Activated T-cell treated with anti-CD3 and anti-CD28 coated beads, Interleukin-2, amount 50 U/mL, for 48 hours (primary cell): Measurements from ENCODE around the gene NRM.
"Not testable (repeated sequence)": the region's sequence is repeated elsewhere in the genome, so short reads cannot be mapped to it uniquely, and the experiment has no call there.

Experiments
- DNase-seq, 2 experiments: peaks; one replicate each; pipeline ENCODE4 v3.0.0-alpha.2; 2020

NRM gene

DNA sequence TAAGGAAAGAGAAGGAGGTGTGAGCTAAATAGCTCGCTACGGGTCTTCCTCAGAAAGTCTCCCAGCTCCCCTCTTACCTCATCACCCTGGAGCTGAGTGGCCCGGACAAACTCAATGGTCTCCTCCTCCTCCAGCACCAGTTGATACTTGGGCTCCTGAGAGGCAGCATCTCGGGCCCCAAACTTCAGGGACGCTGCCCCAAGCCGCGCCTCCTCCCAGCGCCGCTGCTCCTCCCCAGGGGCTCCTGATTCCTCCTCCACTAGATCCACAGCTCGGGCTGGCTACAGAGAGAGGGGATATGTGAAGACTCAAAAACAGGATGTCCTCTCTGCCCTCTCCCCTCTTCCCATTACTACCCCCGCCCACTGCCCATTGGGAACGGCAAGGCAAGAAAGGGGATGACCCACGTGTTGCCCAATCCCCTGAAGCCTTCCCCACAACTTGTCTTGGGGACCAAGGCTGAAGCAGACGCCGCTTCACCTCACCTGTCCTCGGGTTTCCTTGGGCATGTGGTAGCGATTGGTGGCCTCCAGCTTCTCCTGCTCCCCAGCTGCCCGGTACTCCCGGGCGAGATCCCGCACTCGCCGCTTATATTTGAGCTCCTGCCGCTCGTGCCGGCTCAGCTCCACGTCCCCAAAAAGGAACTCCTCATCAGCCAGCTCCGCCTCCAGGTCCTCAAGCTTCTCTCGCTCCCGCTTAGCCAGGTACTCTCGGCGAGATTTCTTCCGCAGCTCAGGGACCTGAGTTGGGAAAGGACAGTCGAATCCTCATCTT lies 25.6 kb downstream of the NRM start:
- DNase-seq: no peak

DNA sequence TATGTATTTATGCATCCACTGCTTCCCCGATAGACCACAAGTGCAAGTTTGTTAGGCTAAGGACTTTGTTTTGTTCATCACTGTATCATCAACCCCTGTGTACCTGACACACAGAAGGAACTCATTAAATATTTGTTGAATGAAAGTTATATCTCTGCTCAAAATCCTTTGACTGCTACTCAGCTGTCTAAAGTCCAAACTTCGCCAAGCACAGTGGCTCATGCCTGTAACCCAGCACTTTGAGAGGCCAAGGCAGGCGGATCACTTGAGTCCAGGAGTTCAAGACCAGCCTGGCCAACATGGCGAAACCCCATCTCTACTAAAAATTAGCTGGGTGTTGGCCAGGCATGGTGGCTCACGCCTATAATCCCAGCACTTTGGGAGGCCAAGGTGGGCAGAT lies 32.9 kb downstream of the NRM start:
- not testable (repeated sequence) for DNase-seq

DNA sequence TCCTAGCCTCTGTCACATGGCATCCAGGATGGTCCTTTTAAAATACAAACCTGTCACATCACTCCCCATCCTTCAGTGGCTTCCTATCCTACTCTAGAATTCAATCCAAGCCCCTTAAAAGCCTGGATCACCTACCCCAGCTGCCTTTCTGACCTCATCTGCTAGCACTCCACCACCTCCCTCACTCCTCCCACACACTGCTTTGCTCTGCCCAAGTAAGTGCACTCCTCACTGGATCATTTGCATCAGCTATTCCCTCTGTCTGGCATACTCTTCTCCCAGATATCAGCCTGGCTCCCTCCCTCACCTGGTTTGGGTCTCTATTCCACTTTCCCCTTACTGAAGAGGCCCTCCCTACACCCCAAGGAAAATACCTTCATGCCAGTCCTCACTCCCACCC lies 33.3 kb downstream of the NRM start:
- no peak for DNase-seq

DNA sequence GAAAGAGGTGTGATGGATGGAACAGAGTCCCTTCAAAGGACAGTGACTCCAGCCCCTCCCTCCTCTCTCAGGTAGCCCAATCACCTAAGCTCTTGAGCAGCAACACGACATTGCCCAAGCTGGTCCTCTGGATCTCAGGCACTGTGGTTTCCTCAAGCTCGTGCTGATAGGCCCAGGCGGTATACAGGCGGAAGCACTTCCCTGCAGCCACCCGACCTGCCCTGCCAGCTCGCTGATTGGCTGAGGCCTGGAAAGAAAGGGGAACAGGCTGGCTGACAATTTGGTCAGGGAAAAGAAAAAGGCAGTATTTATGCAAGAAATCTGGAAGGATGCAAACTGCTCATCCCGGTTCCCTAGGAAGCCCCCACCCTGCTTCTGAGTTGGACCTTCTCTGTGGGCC lies 34.3 kb downstream of the NRM start:
- DNase-seq: no peak

DNA sequence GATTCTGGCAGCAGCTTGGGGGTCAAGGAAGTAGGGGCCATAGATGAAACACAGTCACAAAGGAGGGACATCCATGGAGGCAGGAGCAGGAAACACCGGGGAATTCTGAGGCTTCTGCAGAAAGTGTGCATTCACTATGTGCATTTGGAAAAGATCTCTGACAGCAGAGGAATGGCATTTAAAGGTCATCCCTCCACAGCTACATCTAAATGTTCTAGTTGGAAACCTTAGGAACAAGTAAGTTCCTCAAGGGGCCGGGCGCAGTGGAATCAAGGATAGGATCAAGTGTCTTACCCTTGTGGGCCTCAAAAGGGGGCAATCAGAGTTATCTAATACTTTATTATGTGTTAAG lies 35.1 kb downstream of the NRM start:
- no peak for DNase-seq

DNA sequence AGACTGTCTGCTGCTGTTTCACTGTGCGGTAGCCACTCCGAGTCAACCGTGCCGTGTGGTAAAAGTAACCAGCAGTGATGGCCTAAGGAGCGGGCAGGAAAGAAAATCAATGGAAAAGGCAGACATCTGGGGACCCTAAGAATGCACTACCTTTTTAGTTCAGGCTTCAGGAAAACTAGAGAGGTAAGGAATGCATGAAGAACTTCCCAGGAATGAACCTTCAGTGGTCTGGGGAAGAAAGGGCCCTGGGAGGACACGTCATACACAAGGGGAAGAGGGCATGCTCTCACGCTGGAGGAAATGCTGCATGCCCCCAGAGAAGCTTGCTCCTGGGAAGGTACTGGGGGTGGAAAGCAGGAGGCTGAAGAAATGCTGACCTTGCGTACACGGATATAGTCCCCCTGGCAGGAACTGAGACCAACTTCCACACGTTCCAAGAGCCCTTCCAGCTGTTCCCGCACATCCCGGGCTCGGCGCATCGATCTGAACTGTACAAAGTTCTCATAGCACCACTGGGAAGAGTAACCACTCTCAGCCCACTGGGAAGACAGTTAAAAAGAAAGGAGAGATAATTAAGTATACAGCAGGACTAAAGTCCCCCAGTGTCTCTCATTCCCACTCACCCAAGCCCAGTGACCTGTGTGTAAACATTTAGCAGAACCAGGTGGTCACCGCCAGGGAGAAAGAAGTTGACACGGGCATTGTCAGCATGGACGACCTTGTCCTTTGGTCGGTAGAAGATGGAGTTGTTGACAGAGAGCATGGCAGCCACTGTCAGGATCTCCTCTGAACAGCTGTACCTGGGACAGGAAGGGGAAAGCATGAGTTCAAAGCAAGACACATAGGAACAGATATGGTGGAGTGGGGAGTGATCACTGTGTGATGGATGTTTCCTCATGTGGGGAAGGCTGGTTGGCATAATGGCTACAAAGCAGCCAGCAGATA lies 35.7 kb downstream of the NRM start:
- DNase-seq: no peak

DNA sequence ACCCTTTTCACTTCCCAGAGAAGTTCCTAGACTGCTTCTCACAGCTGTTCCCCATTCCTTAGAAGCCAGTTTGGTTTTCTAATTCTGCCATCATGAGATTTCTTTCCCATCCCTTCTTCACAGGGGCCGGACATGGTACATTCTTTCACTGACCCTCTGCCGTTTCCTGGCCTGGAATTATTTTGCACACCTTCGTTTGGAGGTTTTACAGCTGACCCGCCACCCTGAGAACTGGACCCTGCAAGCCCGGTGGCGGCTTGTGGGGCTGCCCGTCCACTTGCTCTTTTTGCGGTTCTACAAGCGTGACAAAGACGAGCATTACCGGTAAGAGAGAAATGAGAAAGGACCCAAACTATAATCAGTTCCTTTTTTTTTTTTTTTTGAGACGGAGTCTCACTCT lies 39.6 kb downstream of the NRM start:
- DNase-seq: no peak

DNA sequence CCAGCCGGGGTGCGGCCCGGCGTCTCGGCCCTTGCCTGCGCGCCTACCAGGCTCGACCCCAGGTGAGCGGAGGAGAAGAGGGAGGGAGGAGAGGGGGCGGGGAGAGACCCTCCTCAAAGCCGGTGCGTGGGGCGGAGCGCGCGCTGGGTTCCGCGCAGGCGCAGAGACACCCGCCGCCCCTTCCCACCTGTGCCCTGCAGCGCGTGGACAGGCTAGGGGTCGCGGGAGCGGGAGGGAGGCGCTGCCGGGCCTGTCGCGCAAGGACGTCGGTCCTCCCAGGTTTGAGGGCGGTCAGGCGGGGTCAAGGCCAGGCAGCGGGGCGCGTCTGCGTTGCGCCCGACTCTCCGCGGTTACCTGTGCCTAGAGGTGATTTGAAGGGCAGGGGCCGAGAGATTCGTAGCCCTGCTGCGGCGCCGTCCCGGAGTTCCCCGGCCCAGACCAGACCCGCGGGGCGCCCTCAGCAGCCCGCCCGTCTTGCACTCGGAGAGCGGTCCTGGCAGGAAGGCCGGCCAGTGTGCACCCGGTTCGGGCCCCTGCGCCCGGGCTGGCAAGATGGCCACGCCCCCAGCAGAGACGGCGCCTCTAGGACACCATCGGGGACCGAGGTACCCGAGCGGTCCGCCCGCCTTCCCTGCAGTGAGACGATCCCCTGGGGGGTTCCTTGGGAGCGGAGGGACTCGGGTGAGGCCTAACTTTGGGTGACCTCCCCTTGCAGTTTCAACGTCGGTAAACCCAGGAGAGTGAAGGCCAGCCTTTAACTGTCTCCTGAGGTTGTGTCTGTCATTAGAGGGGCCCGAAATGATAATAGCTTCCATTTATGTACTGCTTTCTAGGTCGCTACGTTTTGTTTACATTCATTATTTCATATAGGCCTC lies 43.3 kb downstream of the NRM start:
- DNase-seq: peak; percentile 88 to 90

DNA sequence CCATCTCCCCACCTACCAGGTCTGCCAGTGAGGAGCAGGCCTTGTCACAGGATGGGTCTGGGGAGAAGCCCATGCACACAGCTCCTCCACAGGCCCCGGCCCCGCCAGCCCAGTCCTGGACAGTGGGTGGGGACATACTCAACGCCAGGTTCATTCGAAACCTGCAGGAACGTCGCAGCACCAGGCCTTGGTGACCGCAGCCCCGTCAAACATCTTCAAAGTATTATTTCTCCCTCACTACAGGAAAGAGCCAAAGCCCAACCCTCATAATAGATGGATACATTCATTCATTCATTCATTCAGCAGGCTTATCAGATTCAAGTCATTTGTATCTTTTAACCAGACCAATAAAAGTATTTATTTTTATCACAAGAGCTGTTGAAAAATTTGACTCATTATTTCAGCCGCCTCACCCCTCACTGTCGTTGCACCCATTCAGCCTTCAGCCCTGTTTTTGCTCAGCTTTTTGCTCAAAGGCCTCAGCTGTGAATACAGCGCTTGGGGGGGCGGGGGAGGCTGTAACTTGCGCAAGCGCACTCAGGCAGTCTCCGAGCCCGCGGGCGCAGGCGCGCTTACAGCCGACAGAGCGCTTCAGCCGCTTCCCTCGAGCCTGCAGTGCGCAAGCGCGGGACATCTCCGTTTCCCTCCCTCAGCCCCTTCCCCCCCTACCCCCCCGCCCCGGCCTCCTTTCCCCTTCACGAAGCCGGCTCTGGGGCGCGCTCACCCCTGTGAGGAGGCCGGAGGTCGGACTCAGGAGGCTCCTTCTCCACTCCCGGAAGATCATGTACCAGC lies 44.1 kb downstream of the NRM start, which contains the start of gene C6orf136:
TSS of gene C6orf136 (plus strand) at position 684 of the 792 bp plus-strand sequence. CDS start at position 783, 99 bp downstream.
- DNase-seq: peak; percentile 91 to 94

DNA sequence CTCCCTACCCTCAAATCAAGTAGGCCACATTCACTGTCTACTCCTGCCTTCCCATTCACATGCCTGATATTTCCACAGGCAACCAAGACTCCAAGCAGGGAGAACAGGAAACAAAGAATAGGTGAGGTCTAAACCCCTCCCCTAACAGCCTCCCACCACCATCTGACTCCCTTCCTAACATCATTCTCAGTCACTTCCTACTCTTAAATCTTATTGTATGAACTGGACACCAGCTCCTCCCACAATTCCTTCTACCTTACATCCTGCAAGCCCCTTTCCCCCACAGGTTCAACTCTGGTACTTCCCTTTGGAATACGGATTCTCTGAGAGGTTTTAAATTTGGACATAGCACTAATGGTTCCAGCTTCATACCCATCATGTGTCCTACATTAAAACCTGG lies 44.8 kb downstream of the NRM start:
- DNase-seq: no peak

DNA sequence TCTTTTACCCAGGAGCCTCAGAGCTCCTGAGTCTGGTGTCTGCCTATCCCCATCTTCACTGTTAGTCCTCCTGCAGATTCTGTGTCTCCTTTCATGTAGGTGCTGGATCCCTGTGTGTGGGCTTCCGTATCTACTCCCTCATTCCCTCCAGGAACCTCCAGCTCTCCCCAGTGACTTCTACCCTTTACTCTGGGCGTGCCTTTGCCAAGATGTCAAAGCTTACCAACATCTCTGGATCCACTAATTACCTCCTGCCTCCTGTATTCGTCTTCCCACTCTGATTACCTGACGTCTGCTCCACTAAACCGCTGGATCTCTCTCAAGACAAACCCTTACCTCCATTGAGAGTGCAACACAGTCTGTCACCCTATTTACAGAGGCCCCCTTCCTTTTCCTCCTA lies 46.0 kb downstream of the NRM start:
- no peak for DNase-seq

DNA sequence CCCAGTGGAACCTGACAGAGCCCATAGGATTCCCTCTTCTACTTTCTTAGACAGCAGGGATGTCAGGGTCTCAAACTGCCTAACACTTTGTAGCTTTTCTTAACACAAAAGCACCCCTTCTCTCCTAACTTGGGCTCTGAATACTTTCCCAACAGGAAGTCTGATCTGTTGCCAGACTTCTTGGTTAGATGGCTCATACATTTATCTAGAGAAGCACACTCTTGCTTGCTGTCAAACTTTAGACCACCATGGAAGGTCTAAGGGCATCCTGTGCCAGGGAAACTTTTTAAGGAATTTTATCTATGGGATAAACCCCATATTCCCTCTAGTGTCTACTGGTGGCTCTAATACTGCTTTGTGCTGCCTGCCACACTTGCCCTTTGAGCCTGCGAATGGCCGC lies 47.1 kb downstream of the NRM start:
- DNase-seq: no peak

DNA sequence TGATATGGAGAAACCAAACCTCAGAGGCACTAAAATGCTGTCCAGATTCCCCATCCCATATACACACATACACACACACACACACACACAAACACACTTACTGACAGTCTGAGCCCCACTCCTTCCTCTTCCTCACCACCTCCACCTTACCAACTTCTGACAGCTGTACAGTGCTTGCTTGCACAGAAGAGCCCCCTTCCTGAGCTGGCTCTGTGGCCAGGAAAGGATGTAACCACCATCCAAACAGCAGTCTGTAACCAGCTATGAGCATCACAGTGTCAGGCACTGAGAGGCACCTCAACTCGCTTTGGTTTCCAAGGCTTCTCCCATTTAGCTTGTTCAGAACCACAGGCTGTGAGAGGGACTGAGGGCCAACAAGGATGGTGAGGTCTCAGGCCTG lies 49.7 kb downstream of the NRM start:
- no peak for DNase-seq

DNA sequence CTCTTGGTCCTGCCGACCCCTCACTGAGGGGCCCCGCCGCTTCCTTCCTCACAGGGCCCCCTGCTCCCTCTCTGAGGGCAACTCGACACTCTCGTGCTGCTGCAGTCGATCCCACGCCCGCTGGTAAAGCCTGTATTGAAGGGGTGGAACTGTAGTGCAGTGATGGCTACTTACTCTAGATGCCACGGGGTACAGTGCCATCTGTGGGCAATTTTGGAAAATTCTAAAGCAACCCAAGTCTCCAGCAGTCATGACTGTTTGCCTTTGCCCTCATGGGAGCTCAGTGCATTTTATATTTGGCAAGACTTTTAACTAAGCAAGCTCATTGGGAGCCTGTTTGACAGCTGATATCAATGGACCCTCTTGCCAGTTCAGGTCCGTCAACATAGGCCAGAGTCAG lies 50.3 kb downstream of the NRM start:
- no peak for DNase-seq
